Adrenal gland (tissue), 12 donors: Measurements from ENCODE around the gene AIFM3. TPM values are rescaled to one million over a fixed set of nuclear protein-coding genes. Genes with fewer than 3 reads are reported as not detected.

Experiments
- DNase-seq, 7 donors: peaks; one replicate each; pipeline ENCODE4 v3.0.0-alpha.2; 2019 to 2020
- H3K27ac ChIP-seq, 5 donors: fragments of 200-600 bp; sonication (generic) in 4 of 5; 1 replicate in 3 of 5; 2 replicates in 2 of 5; pipeline versions ENCODE4 v1.5.1 to v1.8.0; 2016 to 2020; ENCODE audit warnings: mild to moderate bottlenecking in 1 of 5
- H3K27me3 ChIP-seq: fragments of 200-600 bp; 2 replicates; pipeline ENCODE4 v1.8.0; 2021
- H3K36me3 ChIP-seq, 2 donors: fragments of 200-600 bp; replicated peaks in 1 of 2; 1 replicate in 1 of 2; 2 replicates in 1 of 2; pipeline versions ENCODE4 v1.5.1 to v1.8.0; 2018 to 2022
- H3K4me1 ChIP-seq, 2 donors: fragments of 200-600 bp; replicated peaks in 1 of 2; 1 replicate in 1 of 2; 2 replicates in 1 of 2; pipeline versions ENCODE4 v1.5.1 to v1.8.0; 2018 to 2021
- H3K4me3 ChIP-seq, 4 donors: fragments of 200-600 bp; sonication (generic) in 3 of 4; one replicate each; pipeline ENCODE4 v1.5.1; 2016 to 2018
- H3K9me3 ChIP-seq, 3 donors: fragments of 200-600 bp; sonication (generic) in 1 of 3; replicated peaks in 1 of 3; 1 replicate in 2 of 3; 2 replicates in 1 of 3; pipeline versions ENCODE4 v1.5.1 to v1.8.0; 2016 to 2021
- CTCF ChIP-seq, 6 experiments: fragments of 450-650 bp in 4 of 6; fragments of 200-600 bp in 2 of 6; sonication (generic) in 1 of 6; IDR thresholded peaks; 1 replicate in 5 of 6; 2 replicates in 1 of 6; pipeline versions ENCODE4 v1.5.1 to v1.8.0; 2016 to 2021; ENCODE audit warnings: antibody characterized with exemption in 6 of 6, mild to moderate bottlenecking in 2 of 6, moderate library complexity in 1 of 6
- POLR2A ChIP-seq, 2 donors: fragments of 450-650 bp; IDR thresholded peaks; one replicate each; pipeline ENCODE4 v1.6.1; 2017; ENCODE audit warnings: antibody characterized with exemption in 2 of 2, mild to moderate bottlenecking in 2 of 2, moderate library complexity in 1 of 2
- WGBS, 4 donors: extraction: QIAGEN DNeasy Blood & Tissue Kit in 2 of 4; methylation state at CpG; one replicate each; pipeline versions ENCODE4 v1.1.5 to v1.1.7; 2013 to 2017; 5-methylcytosine and 5-hydroxymethylcytosine counted together
- intact Hi-C, 2 donors: fragments of 100-400 bp; cut with DNase I; formaldehyde crosslinking; loops; one replicate each; pipeline versions ENCODE4 v1.14.1 to v1.15.0; 2022 to 2023
- polyA plus RNA-seq, 3 donors: library from polyadenylated mRNA; stranded (reverse); fragments of 200-250 nt in 2 of 3; fragments of 350-450 nt in 1 of 3; fragmentation: Illumina TruSeq in 1 of 3; extraction: RNeasy Lipid Tissue Mini Kit (QIAGEN cat#74804) in 1 of 3; gene quantifications; one replicate each; pipeline ENCODE4 v1.2.3, GENCODE V29; 2013 to 2014
- total RNA-seq, 9 donors: library from RNA; depleted of rRNA in 4 of 9; stranded (reverse); fragments of >200 nt in 4 of 9; fragments of 120-200 nt in 1 of 9; fragmentation: NEBNext Ultra II Directional in 1 of 9; extraction: Animal tissue kit (Norgen Biotek cat#: 25700) in 1 of 9; gene quantifications; one replicate each; pipeline versions ENCODE4 v1.1.0 to v1.2.4, GENCODE V29; 2013 to 2023
- donor health status: healthy with polysubstance abuse.
- donor health status: Bipolar disorder and iron deficiency.
- donor health status: DM: yes; HTN: yes; CAD: no.
- donor health status: DM: no; HTN: no; CAD: no.
- donor health status: DM: no; HTN: no; CAD: no.
- donor health status: DM: yes; HTN: yes; CAD: no.

Gene AIFM3
- total and polyA plus RNA-seq, 12 donors, result 0.37 to 9.1 (median 2.2) TPM

GRCh38 chr22:20988573-20989322, 21.7 kb downstream of the AIFM3 start:
- Histone ChIP-seq H3K9me3 (no peaks in the 10 kb centered on the region), H3K4me3 (no peak overlapping the region), H3K27me3 (no peaks in the 10 kb centered on the region), H3K4me1 (peaks cover 0 to 1% of the 10 kb centered on the region in 2 donors), H3K36me3 (peaks cover 0 to 59% of the 10 kb centered on the region in 2 donors), H3K27ac (no peak overlapping the region)
- intact Hi-C loops, result no loop called here
- DNase-seq, result no peak
- 87 to 92% (median 91%) methylated on average over 6 to 16 of the region's 16 CpGs for WGBS, 4 donors
- TF ChIP-seq POLR2A (IDR thresholded peaks at IDR 0.05) (no peak), CTCF (IDR thresholded peaks at IDR 0.05) (no peak)

- intact Hi-C loops, result no loop called here
- Histone ChIP-seq H3K9me3 (no peaks in the 10 kb centered on the region), H3K4me3 (no peak overlapping the region), H3K36me3 (peaks cover 0 to 67% of the 10 kb centered on the region in 2 donors), H3K4me1 (no peaks in the 10 kb centered on the region), H3K27ac (no peak overlapping the region), H3K27me3 (no peaks in the 10 kb centered on the region)
- no peak for DNase-seq
- WGBS, 4 donors, result 58 to 72% (median 66%) methylated on average over 13 to 17 of the region's 17 CpGs
- no peak for TF ChIP-seq POLR2A (IDR thresholded peaks at IDR 0.05)
- no peak for TF ChIP-seq CTCF (IDR thresholded peaks at IDR 0.05)
These were observed 22.5 kb downstream of the AIFM3 start for GRCh38 chr22:20989323-20990138.

GRCh38 chr22:20990184-20991180, 23.4 kb downstream of the AIFM3 start:
- H3K27ac ChIP-seq, result no peak overlapping the region
- no peaks in the 10 kb centered on the region for H3K4me1 ChIP-seq
- intact Hi-C loops, result no loop called here
- H3K4me3 ChIP-seq, result no peak overlapping the region
- H3K9me3 ChIP-seq, result no peaks in the 10 kb centered on the region
- TF ChIP-seq CTCF (IDR thresholded peaks at IDR 0.05) (no peak), POLR2A (IDR thresholded peaks at IDR 0.05) (no peak)
- no peaks in the 10 kb centered on the region for H3K27me3 ChIP-seq
- 80 to 88% (median 84%) methylated on average over 13 to 21 of the region's 21 CpGs for WGBS, 4 donors
- no peak for DNase-seq
- H3K36me3 ChIP-seq, result peaks cover 0 to 69% of the 10 kb centered on the region in 2 donors
